HepG2 (cell line): Measurements from ENCODE around the gene NCAPD2. TPM values are rescaled to one million over a fixed set of nuclear protein-coding genes. Genes with fewer than 3 reads are reported as not detected.

Source experiments
- DRAP1 ChIP-seq: IDR thresholded peaks from 2 replicates; pipeline ENCODE4 v1.6.1; 2016; ENCODE audit warnings: missing genetic modification reagents, missing compliant biosample characterization
- HMG20A ChIP-seq: IDR thresholded peaks from 2 replicates; pipeline ENCODE4 v1.6.1; 2016; ENCODE audit warnings: borderline replicate concordance
- HNF1B ChIP-seq: sonication (generic); formaldehyde crosslinking; IDR thresholded peaks from 2 replicates; pipeline ENCODE4 v1.5.1; 2020; ENCODE audit warnings: mild to moderate bottlenecking, moderate library complexity, missing genetic modification reagents
- HNF4A ChIP-seq: sonication (generic); formaldehyde crosslinking; IDR thresholded peaks from 2 replicates; pipeline ENCODE4 v1.4.0; 2020; ENCODE audit warnings: missing genetic modification reagents
- HNRNPH1 ChIP-seq: fragments of 200-400 bp; formaldehyde crosslinking; optimal IDR thresholded peaks from 2 replicates; pipeline ENCODE3; 2017; ENCODE audit warnings: mild to moderate bottlenecking, low read depth, low read length
- NCOA5 ChIP-seq: sonication (generic); formaldehyde crosslinking; IDR thresholded peaks from 2 replicates; pipeline ENCODE4 v1.4.0; 2020; ENCODE audit warnings: missing genetic modification reagents
- PRDM10 ChIP-seq: sonication (generic); formaldehyde crosslinking; IDR thresholded peaks from 2 replicates; pipeline ENCODE4 v1.4.0; 2020; ENCODE audit warnings: low read depth, missing genetic modification reagents
- SMYD3 ChIP-seq: sonication (generic); formaldehyde crosslinking; IDR thresholded peaks from 2 replicates; pipeline ENCODE4 v1.8.1; 2023; ENCODE audit warnings: mild to moderate bottlenecking, missing genetic modification reagents
- TBL1XR1 ChIP-seq: fragments of 150-350 bp; IDR thresholded peaks from 2 replicates; pipeline ENCODE4 v1.6.1; 2014; ENCODE audit warnings: borderline replicate concordance, low read length; ENCODE audit not compliant: partially characterized antibody
- TBP ChIP-seq: sonication (generic); formaldehyde crosslinking; IDR thresholded peaks from 2 replicates; pipeline ENCODE4 v1.5.0; 2020; ENCODE audit warnings: missing genetic modification reagents
- THAP7 ChIP-seq: sonication (generic); formaldehyde crosslinking; IDR thresholded peaks from 2 replicates; pipeline ENCODE4 v1.8.1; 2023; ENCODE audit warnings: mild to moderate bottlenecking, missing genetic modification reagents
- ZBTB3 ChIP-seq: sonication (generic); formaldehyde crosslinking; IDR thresholded peaks from 2 replicates; pipeline ENCODE4 v1.4.0; 2020; ENCODE audit warnings: low read depth, mild to moderate bottlenecking, moderate library complexity, missing genetic modification reagents, borderline replicate concordance
- ZBTB7A ChIP-seq: sonication (generic); formaldehyde crosslinking; IDR thresholded peaks from 2 replicates; pipeline ENCODE4 v1.8.0; 2022; ENCODE audit warnings: mild to moderate bottlenecking, missing genetic modification reagents
- ZFP36L1 ChIP-seq: sonication (generic); formaldehyde crosslinking; IDR thresholded peaks from 2 replicates; pipeline ENCODE4 v1.8.0; 2022; ENCODE audit warnings: mild to moderate bottlenecking, missing genetic modification reagents, moderate library complexity
- ZNF337 ChIP-seq: sonication (generic); formaldehyde crosslinking; IDR thresholded peaks from 2 replicates; pipeline ENCODE4 v1.5.1; 2020; ENCODE audit warnings: missing genetic modification reagents, low read depth, mild to moderate bottlenecking, borderline replicate concordance
- ZNF350 ChIP-seq: sonication (generic); formaldehyde crosslinking; IDR thresholded peaks from 2 replicates; pipeline ENCODE4 v1.4.0; 2020; ENCODE audit warnings: mild to moderate bottlenecking, low read depth, missing genetic modification reagents, borderline replicate concordance
- ZNF383 ChIP-seq: sonication (generic); formaldehyde crosslinking; IDR thresholded peaks from 2 replicates; pipeline ENCODE4 v1.4.0; 2020; ENCODE audit warnings: missing genetic modification reagents, mild to moderate bottlenecking, borderline replicate concordance
- ZNF556 ChIP-seq: sonication (generic); formaldehyde crosslinking; IDR thresholded peaks from 2 replicates; pipeline ENCODE4 v1.4.0; 2020; ENCODE audit warnings: mild to moderate bottlenecking, missing genetic modification reagents, borderline replicate concordance
- ZNF614 ChIP-seq: IDR thresholded peaks from 2 replicates; pipeline ENCODE4 v1.6.1; 2018; ENCODE audit warnings: missing biosample characterization, missing genetic modification reagents, inconsistent platforms, borderline replicate concordance
- ZNF670 ChIP-seq: sonication (generic); formaldehyde crosslinking; IDR thresholded peaks from 2 replicates; pipeline ENCODE4 v1.8.0; 2022; ENCODE audit warnings: mild to moderate bottlenecking, missing genetic modification reagents, borderline replicate concordance
- ZNF788 ChIP-seq: sonication (generic); formaldehyde crosslinking; IDR thresholded peaks from 2 replicates; pipeline ENCODE4 v1.5.0; 2020; ENCODE audit warnings: mild to moderate bottlenecking, missing genetic modification reagents, borderline replicate concordance
- polyA plus RNA-seq, 8 experiments: library from polyadenylated mRNA; depleted of rRNA in 3 of 8; stranded (reverse) in 7 of 8; unstranded in 1 of 8; fragments of >200 nt; fragmentation: Illumina TruSeq in 4 of 8; extraction: Trizol in 4 of 8; gene quantifications; 2 replicates each; pipeline versions ENCODE4 v1.2.1 to v1.2.3, GENCODE V29; 2011 to 2016; ENCODE audit warnings: low read depth in 4 of 8, missing spikeins in 1 of 8, mixed read lengths in 1 of 8; ENCODE audit not compliant: insufficient read depth in 1 of 8
- total RNA-seq, 5 experiments: library from RNA; depleted of rRNA; stranded (reverse); fragments of >200 nt; fragmentation: Illumina TruSeq; extraction: Trizol; gene quantifications; 2 replicates each; pipeline ENCODE4 v1.2.3, GENCODE V29; 2016; ENCODE audit warnings: low read depth in 1 of 5

Gene NCAPD2
- total and polyA plus RNA-seq, 2 of the 13 experiments (the other 11 are each of a cell fraction or from before 2014, with no cell fraction given) = 51.1 to 65.6 TPM

GRCh38 chr12:6554168-6555017 lies 60.5 kb downstream of the NCAPD2 start (continued):
- TF ChIP-seq PRDM10 (CRISPR knock-in tag) = no peak
- TF ChIP-seq ZBTB7A (CRISPR knock-in tag) = no peak
- no peak for TF ChIP-seq SMYD3 (CRISPR knock-in tag)
- no peak for TF ChIP-seq ZBTB3
- no peak for TF ChIP-seq ZFP36L1 (CRISPR knock-in tag)
- no peak for TF ChIP-seq ZNF670
- TF ChIP-seq HMG20A (CRISPR knock-in tag) = no peak
- TF ChIP-seq HNF1B (CRISPR knock-in tag) = peak; percentile 56; the same call in 1 of the 2 replicates
- TF ChIP-seq TBL1XR1 = peak; percentile 17
- TF ChIP-seq DRAP1 (CRISPR knock-in tag) = peak; percentile 52; the same call in 1 of the 2 replicates
- TF ChIP-seq ZNF337 (CRISPR knock-in tag) = 0 out of 2 replicates have a peak, but pooled peaks have one; percentile 46
- TF ChIP-seq ZNF788 = no peak; the same call in 1 of the 2 replicates
- TF ChIP-seq NCOA5 (CRISPR knock-in tag) = no peak
- TF ChIP-seq TBP (CRISPR knock-in tag) = no peak
- no peak for TF ChIP-seq THAP7 (CRISPR knock-in tag)
- TF ChIP-seq ZNF614 (CRISPR knock-in tag) = no peak
- TF ChIP-seq HNRNPH1 = no peak
- TF ChIP-seq ZNF556 (CRISPR knock-in tag) = no peak
- 0 out of 2 replicates have a peak, but pooled peaks have one; percentile 22 for TF ChIP-seq HNF4A (CRISPR knock-in tag)
- TF ChIP-seq ZNF350 = no peak
- 0 out of 2 replicates have a peak, but pooled peaks have one; percentile 61 for TF ChIP-seq ZNF383
